ENCODE results near the gene PDZRN4.

Gene PDZRN4

DNA sequence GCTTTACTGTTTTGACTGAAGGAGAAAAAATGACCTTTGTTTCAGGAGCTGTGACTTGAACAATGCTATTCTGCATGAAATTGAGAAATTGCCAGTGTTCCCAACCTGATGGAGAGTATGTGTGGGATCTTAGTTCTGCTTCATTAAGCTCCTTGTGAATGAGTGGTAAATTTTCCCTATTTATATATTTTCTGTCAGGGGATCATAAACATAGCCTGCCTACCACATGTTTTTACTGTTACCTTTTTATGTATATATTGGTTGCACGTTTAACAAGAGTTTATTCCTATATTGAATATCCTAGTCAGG lies 271.7 kb downstream of the PDZRN4 start:
- TF ChIP-seq CTCF (IDR thresholded peaks at IDR 0.05; ENCODE audit: low read depth, low read length, missing control alignments) = no peak
- no peak for DNase-seq (ENCODE audit: low read depth)
- no peak overlapping the region for H3K4me3 ChIP-seq (ENCODE audit: low read depth, low read length)

GRCh38 chr12:41460906-41461305 lies 272.8 kb downstream of the PDZRN4 start:
- no peak overlapping the region for H3K4me3 ChIP-seq (ENCODE audit: low read depth, low read length)
- TF ChIP-seq CTCF (IDR thresholded peaks at IDR 0.05; ENCODE audit: low read depth, low read length, missing control alignments) = no peak
- no peak for DNase-seq (ENCODE audit: low read depth)

DNA sequence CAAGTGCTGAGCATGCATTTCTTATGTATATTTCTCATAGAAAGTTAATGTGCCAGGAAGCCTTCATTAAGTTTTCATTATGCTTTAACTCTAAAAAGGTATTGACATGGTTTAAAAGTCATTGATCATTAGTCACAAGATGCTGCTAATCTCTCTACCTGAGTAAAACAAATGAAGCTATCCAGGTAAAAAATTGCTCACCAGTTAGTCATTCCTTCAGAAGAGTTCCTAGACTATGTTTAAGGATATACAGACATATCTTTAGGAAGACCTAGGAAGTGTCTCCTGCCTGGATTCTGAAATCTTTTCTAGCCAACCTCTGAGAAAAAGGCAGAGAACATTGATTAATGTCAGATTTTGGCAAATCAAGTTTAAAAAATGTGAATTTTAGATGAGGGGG lies 274.2 kb downstream of the PDZRN4 start:
- no peak for TF ChIP-seq CTCF (IDR thresholded peaks at IDR 0.05; ENCODE audit: low read depth, low read length, missing control alignments)
- DNase-seq (ENCODE audit: low read depth) = no peak

GRCh38 chr12:41465526-41465925 lies 277.4 kb downstream of the PDZRN4 start:
- no peak for DNase-seq (ENCODE audit: low read depth)
- H3K4me3 ChIP-seq (ENCODE audit: low read depth, low read length) = no peak overlapping the region
- TF ChIP-seq CTCF (IDR thresholded peaks at IDR 0.05; ENCODE audit: low read depth, low read length, missing control alignments) = no peak

More for the DNA sequence above, 274.2 kb downstream of the PDZRN4 start:
- no peak overlapping the region for H3K4me3 ChIP-seq (ENCODE audit: low read depth, low read length)

DNA sequence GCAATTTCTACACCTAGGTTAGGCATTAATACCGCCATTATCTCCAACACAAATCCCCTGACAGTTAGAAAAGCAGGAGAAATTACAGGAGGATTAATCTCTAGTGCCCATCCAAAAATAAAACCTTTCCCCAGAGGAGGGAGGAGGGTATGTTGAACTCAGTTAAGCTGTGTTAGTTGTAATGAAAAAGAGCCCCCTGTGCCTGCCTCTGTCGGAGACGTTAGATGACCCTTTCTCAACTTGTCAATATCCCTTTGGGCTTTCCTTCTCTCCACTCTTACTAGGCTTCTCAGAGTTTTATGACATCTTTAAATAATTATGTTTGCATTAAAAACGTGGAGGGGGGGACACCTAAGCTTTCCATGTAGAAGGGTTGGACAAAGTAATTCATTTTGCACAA lies 278.2 kb downstream of the PDZRN4 start:
- DNase-seq (ENCODE audit: low read depth) = no peak
- no peak overlapping the region for H3K4me3 ChIP-seq (ENCODE audit: low read depth, low read length)
- TF ChIP-seq CTCF (IDR thresholded peaks at IDR 0.05; ENCODE audit: low read depth, low read length, missing control alignments) = no peak

DNA sequence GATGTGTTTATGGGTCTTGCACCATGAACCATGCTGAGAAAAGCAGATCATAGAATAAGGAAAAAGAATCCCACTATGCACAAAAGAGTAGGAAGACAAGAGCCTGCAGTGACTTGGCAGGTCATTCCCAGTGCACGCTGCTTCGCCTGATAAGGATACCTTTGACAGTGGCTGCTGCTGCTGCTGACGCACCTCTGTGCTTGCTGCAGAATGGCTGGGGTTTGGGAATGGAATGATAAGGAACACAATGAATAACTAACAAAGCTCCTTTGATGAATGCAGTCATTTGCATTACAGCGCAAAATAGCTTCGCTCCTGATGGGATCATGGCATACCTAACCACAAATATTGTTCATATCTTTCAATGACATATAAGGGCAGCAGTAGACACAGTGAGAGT lies 278.7 kb downstream of the PDZRN4 start:
- no peak for DNase-seq (ENCODE audit: low read depth)
- no peak for TF ChIP-seq CTCF (IDR thresholded peaks at IDR 0.05; ENCODE audit: low read depth, low read length, missing control alignments)
- H3K4me3 ChIP-seq (ENCODE audit: low read depth, low read length) = no peak overlapping the region

DNA sequence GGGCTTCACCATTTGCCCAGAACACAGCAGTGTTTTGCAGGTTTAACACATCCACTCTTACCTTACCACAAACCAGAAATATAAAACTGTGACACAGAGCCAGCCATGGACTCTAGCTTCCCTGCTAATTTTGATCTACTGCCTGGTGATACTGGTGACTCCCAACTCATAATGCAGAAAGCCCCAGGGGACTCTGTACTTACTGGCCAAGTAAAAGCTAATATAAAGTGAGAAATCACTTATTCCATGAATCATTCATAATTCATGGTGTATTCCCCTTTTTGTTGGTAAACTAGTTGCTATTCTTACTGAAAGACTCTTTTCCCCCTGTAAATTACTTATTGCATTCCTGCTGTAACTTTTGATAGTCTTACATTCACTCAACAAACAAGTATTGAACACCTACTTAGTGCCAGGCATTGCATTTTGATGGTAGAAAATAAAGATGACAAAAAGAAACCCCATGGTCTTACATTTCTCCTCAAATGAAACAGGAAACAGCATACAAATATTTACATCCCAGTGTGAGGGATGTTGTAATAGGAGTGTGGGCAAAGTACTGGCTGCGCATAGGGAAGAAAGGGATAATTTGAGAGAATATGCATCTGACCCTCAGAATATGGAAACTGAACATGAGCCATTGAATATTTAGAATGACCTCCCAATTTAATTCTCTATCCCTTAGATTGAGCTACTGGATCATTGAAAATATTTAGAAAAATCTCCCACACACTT lies 279.6 kb downstream of the PDZRN4 start:
- TF ChIP-seq CTCF (IDR thresholded peaks at IDR 0.05; ENCODE audit: low read depth, low read length, missing control alignments) = no peak
- DNase-seq (ENCODE audit: low read depth) = no peak
- H3K4me3 ChIP-seq (ENCODE audit: low read depth, low read length) = no peak overlapping the region

Measured in GM12864 (cell line).